GM18868 (cell line): Measurements from ENCODE around the gene ALLC.
"Not testable (repeated sequence)": the region's sequence is repeated elsewhere in the genome, so short reads cannot be mapped to it uniquely, and the experiment has no call there.

Experiments used
- ATAC-seq: cut with Tn5 transposase; IDR thresholded peaks from one replicate; pipeline ENCODE4 v1.9.1; 2021; ENCODE audit warnings: mild to moderate bottlenecking, moderate library complexity; ENCODE audit not compliant: unreplicated experiment

ALLC gene

DNA sequence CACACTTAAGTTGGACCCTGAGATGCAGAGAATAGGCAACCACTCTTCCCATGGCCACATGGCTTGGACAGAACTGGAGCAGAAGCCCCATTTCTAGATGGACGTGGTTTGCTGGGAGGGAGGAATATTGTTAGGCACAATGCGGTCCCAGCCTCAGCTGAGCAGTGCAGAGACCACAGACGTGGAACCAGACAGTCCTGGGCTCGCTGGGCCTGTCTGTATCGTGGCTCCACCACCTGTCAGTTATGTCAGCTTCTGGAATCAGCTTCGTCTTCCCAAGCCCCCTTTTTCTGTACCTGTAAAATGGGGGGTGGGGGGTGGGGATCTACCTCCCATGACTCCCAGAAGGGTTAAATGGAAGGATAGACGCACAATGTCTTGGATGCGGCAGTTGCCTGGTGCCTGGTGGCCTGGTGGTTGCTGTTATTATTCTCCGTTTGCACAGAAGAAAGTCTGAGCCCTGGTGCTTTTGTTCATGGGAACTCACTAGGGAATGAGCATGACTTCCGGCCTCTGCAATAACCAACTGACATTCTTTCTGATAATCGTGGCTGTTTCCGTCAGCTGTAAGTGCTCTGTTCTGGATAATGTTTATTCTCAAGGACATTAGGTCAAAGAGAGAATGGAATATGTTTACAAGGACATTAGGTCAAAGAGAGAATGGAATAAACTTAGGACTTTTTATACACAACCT is 31.7 kb upstream of the ALLC start:
- no peak for ATAC-seq

DNA sequence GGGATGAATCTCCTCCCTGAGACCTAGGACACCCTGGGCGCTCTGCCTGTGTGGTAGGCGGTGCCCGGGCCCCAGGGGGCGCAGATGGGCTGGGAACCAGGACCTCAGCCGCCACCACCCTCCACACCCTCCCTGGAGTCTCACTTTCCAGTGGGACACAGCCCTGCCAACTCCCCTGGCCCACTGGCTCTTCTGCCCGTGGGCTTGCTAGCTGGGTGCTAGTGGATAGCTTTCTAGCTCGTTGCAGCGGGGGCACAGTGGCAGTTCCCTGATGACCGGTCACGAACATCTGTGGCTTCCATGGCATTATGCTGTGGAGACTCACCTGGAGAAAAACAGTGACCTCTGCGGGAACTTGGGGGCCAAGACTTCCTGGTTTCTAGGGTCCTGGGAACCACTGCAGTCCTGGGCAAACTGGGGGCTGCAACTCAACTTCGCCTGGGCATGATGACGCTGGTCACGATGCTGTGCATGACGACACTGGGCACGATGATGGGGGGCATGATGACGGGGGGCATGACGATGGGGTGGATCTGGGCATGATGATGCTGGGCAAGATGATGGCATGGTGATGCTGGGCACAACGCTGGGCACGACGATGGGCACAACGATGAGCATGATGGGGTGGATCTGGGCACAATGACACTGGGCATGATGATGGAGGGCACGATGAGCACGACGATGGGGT is 31.0 kb upstream of the ALLC start:
- no peak for ATAC-seq

DNA sequence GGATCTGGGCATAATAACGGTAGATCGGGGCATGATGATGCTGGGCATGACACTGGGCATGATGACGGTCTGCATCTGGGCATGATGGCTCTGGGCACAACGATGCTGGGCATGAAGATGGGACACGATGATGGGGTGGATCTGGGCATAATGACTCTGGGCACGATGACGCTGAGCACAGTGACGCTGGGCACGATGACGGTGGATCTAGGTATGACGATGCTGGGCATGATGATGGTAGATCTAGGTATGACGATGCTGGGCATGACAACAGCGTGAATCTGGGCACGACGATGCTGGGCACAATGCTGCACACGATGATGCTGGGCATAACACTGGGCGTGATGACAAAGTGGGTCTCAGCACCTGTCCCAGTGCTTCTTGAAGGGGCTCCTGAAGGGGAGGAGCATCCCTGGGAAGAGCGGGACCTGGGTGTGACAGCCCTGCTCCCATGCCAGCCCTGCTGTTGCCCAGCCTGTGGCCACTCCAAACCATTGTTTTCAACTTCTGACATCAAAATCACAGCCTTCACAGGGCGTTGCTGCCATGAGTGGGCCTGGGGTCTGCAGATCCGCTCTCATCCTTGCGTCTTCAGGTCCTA is 30.4 kb upstream of the ALLC start:
- no peak for ATAC-seq

DNA sequence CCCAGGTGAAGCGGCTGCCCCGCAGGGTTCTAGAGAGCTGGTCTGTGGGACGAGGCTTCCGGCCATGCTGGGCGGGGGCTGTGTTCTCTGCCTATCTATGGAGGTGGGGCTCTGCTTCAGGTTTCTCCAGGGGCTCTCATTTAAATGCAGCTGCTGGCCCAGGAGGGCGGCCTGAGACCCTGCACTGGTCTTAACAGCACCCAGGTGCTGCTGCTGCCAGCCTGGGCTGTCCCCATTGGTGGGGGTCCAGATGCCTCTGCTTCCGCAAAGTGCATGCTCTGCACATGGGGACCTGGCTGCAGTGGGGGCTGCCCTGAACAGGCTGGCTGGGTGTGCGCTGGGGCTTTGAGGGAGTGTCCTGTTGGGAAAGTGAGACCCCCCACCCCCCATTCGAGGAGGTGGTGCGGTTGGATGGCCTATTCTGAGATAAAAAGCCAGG is 29.7 kb upstream of the ALLC start:
- ATAC-seq = no peak

DNA sequence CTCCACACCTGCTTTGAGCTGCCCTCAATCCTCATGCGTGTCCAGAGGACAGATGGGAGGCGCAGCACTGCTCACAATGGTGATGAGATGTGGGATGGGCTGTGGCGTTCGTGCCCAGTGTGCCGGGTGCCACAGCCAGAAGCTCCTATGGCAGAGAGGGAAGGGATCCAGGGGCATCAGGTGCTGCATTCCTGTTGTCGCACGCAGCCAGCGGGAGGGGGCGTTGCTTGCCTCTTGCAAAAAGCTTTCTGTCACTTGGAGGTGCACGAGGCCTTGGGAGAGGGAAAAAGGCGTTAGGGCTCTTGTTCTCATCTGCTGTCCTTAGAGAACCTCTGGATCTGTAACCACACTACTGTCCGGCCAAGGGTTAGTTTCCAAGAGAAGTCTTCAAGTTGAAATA is 29.2 kb upstream of the ALLC start:
- ATAC-seq = no peak

DNA sequence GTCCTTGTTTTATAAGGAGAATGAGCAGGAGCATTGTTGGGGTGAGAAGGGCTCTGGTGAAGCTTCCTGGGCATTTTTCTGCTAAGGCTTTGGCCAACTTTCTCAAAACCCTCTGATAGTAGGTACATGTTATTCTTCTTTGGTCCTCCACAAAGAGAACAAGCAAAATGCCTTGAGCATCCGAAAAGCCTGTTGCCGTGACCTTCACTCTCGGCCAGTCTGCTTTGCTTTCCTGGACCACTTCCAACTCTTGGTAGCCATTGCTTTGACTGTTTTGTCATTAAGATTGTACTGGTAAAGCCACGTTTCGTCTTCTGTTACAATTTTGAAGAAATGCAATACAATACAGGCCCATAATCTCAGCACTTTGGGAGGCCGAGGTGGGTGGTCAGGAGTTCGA is 27.4 kb upstream of the ALLC start:
- ATAC-seq = no peak

DNA sequence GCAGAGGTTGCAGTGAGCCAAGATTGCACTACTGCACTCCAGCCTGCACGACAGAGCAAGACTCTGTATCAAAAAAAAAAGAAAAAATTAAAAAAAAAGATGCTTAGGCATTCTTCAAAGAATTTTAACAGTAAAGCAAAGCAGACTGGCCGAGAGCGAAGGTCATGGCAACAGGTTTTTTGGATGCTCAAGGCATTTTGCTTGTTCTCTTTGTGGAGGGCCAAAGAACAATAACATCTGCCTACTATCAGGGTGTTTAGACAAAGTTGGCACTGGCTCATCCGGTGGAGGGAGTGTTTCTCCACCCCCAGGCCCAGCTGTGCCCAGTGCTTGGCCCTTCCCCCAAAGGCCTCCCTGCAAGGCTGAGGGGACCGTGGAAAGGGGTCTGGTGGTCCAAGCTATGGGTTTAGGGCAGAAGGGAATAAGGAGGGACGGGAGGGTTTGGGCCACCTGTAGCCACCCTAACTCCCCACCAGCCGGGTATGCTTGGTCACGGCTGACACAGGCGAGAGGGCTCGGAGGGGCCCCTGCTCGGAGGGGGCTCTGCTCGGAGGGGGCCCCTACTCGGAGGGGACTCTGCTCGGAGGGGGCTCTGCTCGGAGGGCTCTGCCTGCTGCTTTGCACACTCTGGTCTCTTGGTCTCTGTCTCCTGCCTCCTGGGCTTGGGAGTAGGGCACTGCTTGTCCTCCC is 26.7 kb upstream of the ALLC start:
- no peak for ATAC-seq

DNA sequence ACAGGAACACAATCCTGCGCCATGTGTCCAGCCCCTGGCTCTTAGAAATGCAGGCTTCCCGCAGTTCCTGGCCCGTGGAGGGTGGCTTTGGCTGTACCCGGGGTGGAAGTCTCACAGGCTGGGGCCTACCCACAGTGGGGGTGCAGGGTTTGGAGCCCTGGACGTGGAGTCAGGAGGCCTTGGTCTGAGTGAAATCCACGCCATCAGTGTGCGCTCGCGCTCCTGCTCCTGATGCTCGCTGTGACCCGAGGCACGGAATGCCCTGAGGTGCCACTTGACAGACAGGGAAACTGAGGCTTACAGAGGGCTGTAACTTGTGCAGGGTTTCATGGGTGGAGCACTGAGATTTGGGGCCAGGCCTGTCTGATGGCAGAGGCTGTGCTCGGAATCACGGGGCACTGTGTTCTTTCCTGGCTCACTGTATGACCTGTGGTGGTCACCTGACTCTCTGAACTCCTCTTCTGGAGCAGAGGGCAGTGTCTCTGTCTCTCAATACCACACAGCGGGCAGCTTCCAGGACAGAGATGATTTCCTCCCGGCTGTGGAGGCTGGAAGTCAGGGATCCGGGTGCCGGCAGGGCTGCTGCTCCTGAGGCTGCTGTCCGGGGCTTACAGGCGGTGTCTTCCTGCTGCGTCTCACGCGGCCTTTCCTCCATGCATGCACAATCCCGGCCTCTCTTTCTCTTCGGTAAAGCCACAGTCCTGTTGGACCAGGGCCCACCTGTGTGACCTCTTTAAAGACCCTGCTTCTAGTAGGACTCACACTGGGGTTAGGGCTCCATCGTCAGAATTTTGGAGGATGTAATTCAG is 25.9 kb upstream of the ALLC start:
- ATAC-seq = no peak

DNA sequence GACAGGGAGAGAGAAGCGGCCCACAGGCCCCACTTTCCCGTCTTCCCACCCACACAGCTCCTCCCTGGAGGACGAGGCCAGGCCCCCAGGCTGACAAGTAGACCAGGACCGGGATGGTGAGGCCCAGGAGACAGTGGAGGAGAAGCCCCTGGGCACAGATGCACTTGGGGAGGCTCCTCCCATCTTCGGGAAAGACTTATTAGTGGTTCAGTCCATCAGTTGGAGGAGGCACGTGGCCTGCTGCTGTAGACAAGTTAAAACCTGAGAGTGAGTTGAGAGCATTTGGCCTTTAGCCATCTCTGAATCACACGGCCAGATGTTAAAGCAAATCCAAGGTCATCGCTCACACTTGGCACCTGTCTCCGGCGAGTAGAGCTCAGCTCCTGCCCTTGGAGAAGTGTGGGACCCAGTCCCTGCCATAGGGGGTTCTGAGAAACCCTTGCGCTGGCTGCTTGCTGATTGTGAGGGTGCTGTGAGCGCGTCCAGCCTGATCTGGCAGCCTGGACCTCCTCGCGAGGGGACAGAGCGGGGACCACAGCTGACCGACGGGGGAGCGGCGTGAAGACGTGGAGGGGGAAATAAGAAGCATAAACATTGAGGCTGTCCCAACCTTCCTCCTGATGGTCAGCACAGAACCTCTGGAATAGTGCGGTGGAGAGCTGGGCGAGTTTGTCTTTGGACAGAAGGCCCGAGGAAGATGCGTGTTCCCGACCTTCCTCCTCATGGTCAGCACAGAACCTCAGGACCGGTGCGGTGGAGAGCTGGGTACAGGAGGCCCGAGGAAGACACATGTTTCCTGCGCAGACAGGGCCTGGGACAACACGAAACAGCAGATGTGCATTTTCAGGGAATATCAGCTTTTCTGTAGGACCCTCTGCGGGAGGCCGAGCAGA is 24.7 kb upstream of the ALLC start:
- no peak for ATAC-seq

DNA sequence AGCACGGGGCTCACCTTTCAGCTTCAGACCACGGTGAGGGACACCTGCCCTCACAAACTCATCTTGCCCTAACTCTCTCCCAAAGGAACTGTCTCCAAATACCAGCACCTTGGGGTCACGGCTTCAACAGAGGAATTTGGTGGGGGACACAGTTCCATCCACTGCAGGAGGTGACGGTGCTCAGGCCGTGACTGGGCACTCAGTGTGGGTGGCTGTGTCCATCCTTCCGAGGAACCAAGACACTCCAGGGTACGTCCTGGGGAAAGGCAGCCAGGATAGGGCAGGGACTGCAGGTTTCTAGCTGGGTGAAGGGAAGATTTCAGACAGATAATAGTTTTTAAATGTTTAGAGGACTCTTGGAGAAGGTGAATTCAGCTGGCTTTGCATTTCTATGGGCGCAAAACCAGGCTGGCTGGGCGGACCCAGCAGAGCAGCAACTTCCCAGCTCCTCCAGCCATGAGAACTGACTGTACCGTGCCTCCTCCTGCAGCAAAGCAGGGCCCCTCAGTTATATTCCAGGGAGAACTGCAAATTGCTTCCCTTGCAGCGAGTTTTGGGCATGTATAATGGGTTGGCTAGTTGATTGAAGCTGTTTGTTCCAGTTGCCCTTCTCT is 23.9 kb upstream of the ALLC start:
- ATAC-seq = no peak

DNA sequence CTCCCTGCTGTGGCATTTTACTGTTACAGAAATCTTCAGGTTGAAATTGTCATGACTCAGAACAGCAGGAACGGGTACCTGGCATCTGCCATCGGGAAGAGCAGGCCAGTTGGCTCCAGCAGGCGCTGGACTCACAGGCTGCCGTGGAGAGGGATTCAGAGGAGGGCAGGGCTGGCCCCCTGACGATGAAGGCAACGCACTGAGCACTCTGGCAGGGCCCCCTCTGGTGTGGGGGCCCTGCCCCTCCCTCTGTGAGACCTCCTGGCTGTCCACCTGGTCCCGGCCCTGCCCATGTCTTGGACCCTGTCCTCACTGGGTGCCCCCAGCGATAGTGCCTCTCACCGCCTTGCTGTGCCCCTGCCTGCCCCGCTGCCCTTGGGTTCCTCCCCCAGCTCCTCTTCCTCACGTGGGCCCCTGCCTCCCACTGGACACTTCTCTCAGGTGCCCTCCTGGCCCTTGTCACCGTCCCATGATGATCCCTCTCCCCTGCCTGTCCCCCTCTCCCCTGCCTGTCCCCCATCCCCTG is 23.3 kb upstream of the ALLC start:
- ATAC-seq = no peak

DNA sequence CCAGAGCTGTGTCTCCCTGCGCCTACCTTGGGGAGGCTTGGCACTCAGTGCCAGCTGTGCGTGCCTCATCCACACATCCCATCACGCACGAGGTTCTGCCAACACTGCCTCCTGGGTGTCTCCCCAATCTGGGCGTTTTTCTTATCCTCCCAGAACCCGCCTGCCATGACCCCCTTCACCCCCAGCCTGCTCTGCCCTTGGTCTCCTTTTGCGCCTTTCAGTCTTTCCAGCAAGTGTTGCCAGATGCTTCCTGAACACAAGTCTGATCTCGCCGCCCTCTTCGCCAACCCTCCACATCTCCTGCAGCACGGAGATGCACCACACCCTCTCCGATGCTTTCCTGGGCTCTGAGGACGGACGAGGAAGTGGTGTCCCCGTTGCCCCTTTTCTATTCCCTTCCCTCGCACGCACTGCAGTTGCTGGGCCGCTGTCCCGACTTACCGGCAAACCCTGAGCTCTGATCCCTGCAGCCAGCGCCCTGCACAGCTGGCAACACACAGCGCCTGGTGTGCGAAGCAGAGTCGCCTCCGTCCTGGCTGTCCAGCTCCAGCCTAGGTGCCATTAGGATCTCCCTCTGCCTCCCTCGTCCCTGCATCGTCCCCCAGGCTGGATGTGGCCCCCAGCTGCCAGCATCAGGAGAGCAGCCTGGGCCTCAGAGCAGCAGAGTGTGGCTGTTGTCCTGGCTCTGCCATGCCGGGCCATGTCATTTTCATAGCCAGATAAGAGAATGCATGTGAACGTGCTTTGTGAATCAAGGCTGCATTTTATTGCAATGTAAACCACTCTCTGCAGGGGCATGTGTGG is 22.6 kb upstream of the ALLC start:
- ATAC-seq = no peak

DNA sequence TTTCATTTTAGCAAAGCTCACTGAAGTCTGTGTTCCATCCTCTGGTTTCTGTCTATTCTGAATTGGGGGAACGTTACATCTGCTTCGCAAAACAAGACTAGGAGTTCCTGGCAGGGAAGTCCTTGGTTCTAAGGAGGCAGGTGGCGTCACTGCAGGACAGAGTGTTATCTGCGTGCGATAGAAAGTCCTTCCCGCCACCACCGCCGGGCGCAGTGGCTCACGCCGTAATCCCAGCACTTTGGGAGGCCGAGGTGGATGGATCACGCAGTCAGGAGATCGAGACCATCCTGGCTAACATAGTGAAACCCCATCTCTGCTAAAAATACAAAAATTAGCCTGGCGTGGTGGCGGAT is 22.0 kb upstream of the ALLC start:
- ATAC-seq = not testable (repeated sequence)

DNA sequence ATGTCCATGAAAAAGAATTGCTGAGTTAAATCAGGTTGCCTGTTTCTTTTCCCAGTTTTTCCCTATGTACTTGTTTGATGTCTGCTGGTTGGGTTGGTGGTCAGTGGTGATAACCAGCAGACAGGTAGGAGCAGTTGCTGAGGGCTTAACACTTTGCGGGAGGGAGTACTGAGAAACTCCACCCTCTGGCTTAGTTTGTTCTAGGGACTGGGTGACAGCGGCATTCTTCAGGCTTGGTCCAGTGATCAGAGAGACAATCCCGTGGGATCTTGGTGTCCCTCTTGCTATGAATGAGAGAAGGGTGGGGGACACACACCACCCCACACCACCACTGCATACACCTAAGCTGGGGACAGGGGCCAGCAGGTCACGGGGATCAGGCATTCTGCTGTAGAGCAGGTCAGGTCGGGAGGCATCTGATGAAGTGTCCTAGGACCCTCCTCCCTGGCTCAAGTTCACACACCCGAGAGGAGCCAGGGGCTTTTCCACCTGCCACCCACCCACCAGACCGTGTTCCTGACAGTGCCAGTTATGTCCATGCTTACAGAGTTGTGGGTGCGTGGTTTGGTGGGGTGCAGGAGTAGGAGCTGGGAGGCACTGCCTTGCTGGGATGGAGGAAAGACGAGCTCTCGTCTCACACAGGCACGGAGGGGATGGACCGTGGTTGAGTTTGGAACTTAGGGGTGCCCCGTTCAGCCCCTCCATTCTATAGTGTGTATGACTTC is 21.3 kb upstream of the ALLC start:
- no peak for ATAC-seq

DNA sequence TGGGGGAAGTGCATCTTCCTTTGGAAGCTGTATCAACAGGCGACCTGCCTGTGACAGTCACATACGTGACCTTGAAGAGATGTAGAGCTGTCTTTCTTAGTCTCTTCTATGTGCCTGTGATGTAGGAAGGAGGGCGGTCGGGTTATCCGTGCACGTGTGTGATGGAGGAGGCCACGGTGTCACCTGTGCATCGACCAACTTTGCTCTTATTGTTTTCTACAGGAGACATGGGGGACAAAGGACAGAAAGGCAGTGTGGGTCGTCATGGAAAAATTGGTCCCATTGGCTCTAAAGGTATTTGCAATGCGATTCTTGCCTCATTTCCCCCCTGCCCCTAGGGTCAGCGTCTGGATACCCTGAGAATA is 20.7 kb upstream of the ALLC start:
- ATAC-seq = no peak

DNA sequence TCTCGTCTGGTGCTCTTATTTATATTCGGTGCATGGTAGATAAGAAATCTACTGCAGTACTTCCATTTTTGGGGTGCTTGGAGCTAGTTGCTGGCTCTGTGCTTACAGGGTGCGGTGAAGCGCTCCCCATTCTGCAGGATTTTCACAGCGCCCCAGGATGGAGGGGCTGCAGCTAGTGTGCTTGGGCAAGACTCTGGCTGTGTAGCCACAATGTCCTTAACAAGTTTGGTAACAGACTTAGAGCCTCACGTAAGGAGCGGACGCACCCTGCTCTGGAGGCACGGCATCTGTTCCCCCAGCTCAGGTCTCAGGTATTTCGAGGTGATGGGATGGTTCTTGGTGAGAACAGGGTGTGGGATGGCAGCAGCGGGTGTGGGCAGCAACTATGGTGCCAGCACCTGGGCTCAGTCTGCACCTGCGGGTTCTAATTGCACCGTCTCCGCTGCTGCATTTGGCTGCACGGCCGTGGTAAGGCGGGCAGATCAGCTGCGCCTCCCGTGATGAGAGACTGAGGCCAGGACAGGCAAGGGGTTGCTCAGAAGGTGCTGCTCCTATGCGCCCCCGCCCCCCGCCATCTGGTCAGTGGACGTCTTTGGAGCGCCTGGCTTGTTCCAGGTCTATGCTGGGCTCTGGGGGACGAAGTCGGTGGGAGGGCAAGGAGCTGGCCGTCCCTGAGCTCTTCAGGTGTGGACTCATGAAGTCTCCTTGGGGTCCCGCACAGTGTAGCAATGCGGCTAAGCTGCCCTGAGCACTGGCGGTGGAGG is 20.1 kb upstream of the ALLC start:
- ATAC-seq = no peak

DNA sequence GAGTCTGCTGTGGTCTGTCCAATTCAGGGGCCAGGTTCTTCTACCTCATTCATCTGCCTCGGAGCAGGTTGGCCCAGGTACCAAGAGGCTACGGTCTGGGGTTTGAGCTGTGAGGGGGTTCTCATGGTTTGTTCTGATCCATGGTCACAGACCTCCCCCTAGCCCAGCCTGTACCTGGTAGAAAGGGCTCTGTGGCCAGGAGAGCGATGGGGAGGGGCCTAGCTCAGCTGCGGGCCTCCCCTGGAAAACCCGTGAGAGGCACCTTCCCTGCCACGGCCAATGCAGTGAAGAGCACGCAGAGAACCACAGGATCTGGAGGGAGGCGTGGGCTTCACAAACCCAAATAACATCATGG is 19.6 kb upstream of the ALLC start:
- no peak for ATAC-seq
